Neural progenitor cell (in vitro differentiated cells): ENCODE results near the gene PLAGL1. TPM values are rescaled to one million over a fixed set of nuclear protein-coding genes. Genes with fewer than 3 reads are reported as not detected.
A peak's percentile ranks its signal among the peaks of the same experiment; 100 is the strongest.

ENCODE experiments used
- DNase-seq: peaks from one replicate; pipeline ENCODE4 v3.0.0-alpha.2; 2016; ENCODE audit warnings: low spot score
- H2AFZ ChIP-seq: fragments of 200-600 bp; sonication (generic); replicated peaks from 2 replicates; pipeline ENCODE4 v1.6.1; 2016; ENCODE audit warnings: antibody characterized with exemption
- H3F3A ChIP-seq: fragments of 200-600 bp; sonication (generic); 2 replicates; pipeline ENCODE4 v1.6.1; 2016; ENCODE audit warnings: antibody characterized with exemption, low read depth
- H3K27ac ChIP-seq: fragments of 200-600 bp; sonication (generic); 2 replicates; pipeline ENCODE4 v1.5.1; 2016; ENCODE audit warnings: mild to moderate bottlenecking
- H3K27me3 ChIP-seq: fragments of 200-600 bp; sonication (generic); 2 replicates; pipeline ENCODE4 v1.6.1; 2016; ENCODE audit warnings: mild to moderate bottlenecking, moderate library complexity
- H3K36me3 ChIP-seq: fragments of 200-600 bp; sonication (generic); 2 replicates; pipeline ENCODE4 v1.5.1; 2016
- H3K4me1 ChIP-seq: fragments of 200-600 bp; sonication (generic); 2 replicates; pipeline ENCODE4 v1.6.1; 2016; ENCODE audit warnings: mixed run types
- H3K4me2 ChIP-seq: fragments of 200-600 bp; sonication (generic); 2 replicates; pipeline ENCODE4 v1.6.1; 2016
- H3K4me3 ChIP-seq: fragments of 200-600 bp; sonication (generic); 2 replicates; pipeline ENCODE4 v1.5.1; 2016
- H3K79me2 ChIP-seq: fragments of 200-600 bp; sonication (generic); 2 replicates; pipeline ENCODE4 v1.6.1; 2016; ENCODE audit warnings: low read depth
- H3K9ac ChIP-seq: fragments of 200-600 bp; sonication (generic); 2 replicates; pipeline ENCODE4 v1.6.1; 2016
- H3K9me3 ChIP-seq: fragments of 200-600 bp; sonication (generic); 2 replicates; pipeline ENCODE4 v1.5.1; 2016; ENCODE audit warnings: low read depth
- H4K20me1 ChIP-seq: fragments of 200-600 bp; sonication (generic); 2 replicates; pipeline ENCODE4 v1.6.1; 2016; ENCODE audit warnings: low read depth
- H3K27ac Mint-ChIP-seq: 3 replicates; pipeline ENCODE4 v1.8.0; 2021; ENCODE audit warnings: mixed read lengths
- H3K27me3 Mint-ChIP-seq: 2 replicates; pipeline ENCODE4 v1.8.0; 2022; ENCODE audit warnings: low read depth, mild to moderate bottlenecking, inconsistent platforms, moderate library complexity, mixed read lengths; ENCODE audit not compliant: insufficient read depth
- H3K36me3 Mint-ChIP-seq: 3 replicates; pipeline ENCODE4 v1.8.0; 2021; ENCODE audit warnings: mixed read lengths
- H3K4me1 Mint-ChIP-seq: 3 replicates; pipeline ENCODE4 v1.8.0; 2021; ENCODE audit warnings: mixed read lengths
- H3K4me3 Mint-ChIP-seq: 3 replicates; pipeline ENCODE4 v1.8.0; 2021; ENCODE audit warnings: mild to moderate bottlenecking, moderate library complexity, mixed read lengths
- H3K9me3 Mint-ChIP-seq: 3 replicates; pipeline ENCODE4 v1.8.0; 2020; ENCODE audit warnings: mixed read lengths
- CTCF ChIP-seq: fragments of 200-600 bp; sonication (generic); IDR thresholded peaks from 2 replicates; pipeline ENCODE4 v1.5.1; 2017; ENCODE audit warnings: antibody characterized with exemption, mild to moderate bottlenecking
- EZH2 ChIP-seq: fragments of 200-600 bp; sonication (generic); IDR thresholded peaks from 2 replicates; pipeline ENCODE4 v1.6.1; 2017; ENCODE audit warnings: antibody characterized with exemption, mild to moderate bottlenecking, moderate library complexity
- EZH2phosphoT487 ChIP-seq: fragments of 200-600 bp; sonication (generic); IDR thresholded peaks from 2 replicates; pipeline ENCODE4 v1.6.1; 2017; ENCODE audit warnings: antibody characterized with exemption
- total RNA-seq: library from RNA; depleted of rRNA; stranded (reverse); fragments of >200 nt; gene quantifications from 2 replicates; pipeline ENCODE4 v1.2.3, GENCODE V29; 2015; ENCODE audit warnings: low replicate concordance

Gene PLAGL1
- total RNA-seq, 1 donor from 2014 or later = 5.6 TPM

GRCh38 chr6:144007478-144008119 is 460 bp downstream of the PLAGL1 start:
- peaks cover 5% of the 10 kb centered on the region for H3K9me3 ChIP-seq
- no peak for DNase-seq
- H3K27me3 ChIP-seq = peaks cover 76% of the 10 kb centered on the region
- TF ChIP-seq EZH2 (peak; percentile 50), EZH2phosphoT487 (no peak), CTCF (no peak)
- H4K20me1 ChIP-seq = no peaks in the 10 kb centered on the region
- H3K36me3 Mint-ChIP-seq = peaks cover 22% of the 10 kb centered on the region
- H3K4me2 ChIP-seq = peak overlapping the region; percentile 69
- no peaks in the 10 kb centered on the region for H3K4me1 ChIP-seq
- peaks cover 10% of the 10 kb centered on the region for H3K4me1 Mint-ChIP-seq
- H2AFZ ChIP-seq = peak overlapping the region; percentile 90
- peak overlapping the region; percentile 50 for H3K4me3 ChIP-seq
- peaks cover 33% of the 10 kb centered on the region for H3K9me3 Mint-ChIP-seq
- peak overlapping the region; percentile 90 for H3K4me3 Mint-ChIP-seq
- peak overlapping the region; percentile 70 for H3K27ac Mint-ChIP-seq
- H3K27me3 Mint-ChIP-seq = peaks cover 2% of the 10 kb centered on the region
- no peak overlapping the region for H3K27ac ChIP-seq
- H3K36me3 ChIP-seq = no peaks in the 10 kb centered on the region
- no peak overlapping the region for H3K9ac ChIP-seq
- H3F3A ChIP-seq = no peaks in the 10 kb centered on the region
- no peaks in the 10 kb centered on the region for H3K79me2 ChIP-seq

GRCh38 chr6:144006736-144007477 is 1.2 kb downstream of the PLAGL1 start:
- Histone ChIP-seq H3K36me3 (no peaks in the 10 kb centered on the region), H3K79me2 (no peaks in the 10 kb centered on the region), H3K4me2 (peak overlapping the region; percentile 69), H3K27ac (no peak overlapping the region), H4K20me1 (no peaks in the 10 kb centered on the region), H2AFZ (no peak overlapping the region), H3K4me1 (no peaks in the 10 kb centered on the region), H3K4me3 (peak overlapping the region; percentile 50), H3K9ac (no peak overlapping the region), H3K9me3 (peaks cover 8% of the 10 kb centered on the region), H3K27me3 (peaks cover 73% of the 10 kb centered on the region), H3F3A (no peaks in the 10 kb centered on the region)
- H3K27ac Mint-ChIP-seq = peak overlapping the region; percentile 70
- H3K9me3 Mint-ChIP-seq = peaks cover 38% of the 10 kb centered on the region
- H3K4me3 Mint-ChIP-seq = peak overlapping the region; percentile 90
- peaks cover 2% of the 10 kb centered on the region for H3K27me3 Mint-ChIP-seq
- peaks cover 25% of the 10 kb centered on the region for H3K36me3 Mint-ChIP-seq
- peaks cover 9% of the 10 kb centered on the region for H3K4me1 Mint-ChIP-seq
- DNase-seq = peak; percentile 24
- no peak for TF ChIP-seq CTCF
- peak; percentile 30 for TF ChIP-seq EZH2phosphoT487
- TF ChIP-seq EZH2 = no peak

GRCh38 chr6:143999406-143999805 is 8.7 kb downstream of the PLAGL1 start:
- H3K4me2 ChIP-seq = no peak overlapping the region
- no peak overlapping the region for H3K9ac ChIP-seq
- no peaks in the 10 kb centered on the region for H3K36me3 ChIP-seq
- no peak overlapping the region for H3K4me3 Mint-ChIP-seq
- peaks cover 8% of the 10 kb centered on the region for H3K9me3 ChIP-seq
- no peaks in the 10 kb centered on the region for H3K79me2 ChIP-seq
- H3K4me1 Mint-ChIP-seq = no peaks in the 10 kb centered on the region
- H3K9me3 Mint-ChIP-seq = peaks cover 59% of the 10 kb centered on the region
- no peak overlapping the region for H3K27ac Mint-ChIP-seq
- peaks cover 57% of the 10 kb centered on the region for H3K36me3 Mint-ChIP-seq
- peaks cover 3% of the 10 kb centered on the region for H3K27me3 Mint-ChIP-seq
- no peaks in the 10 kb centered on the region for H4K20me1 ChIP-seq
- no peak overlapping the region for H2AFZ ChIP-seq
- peaks cover 7% of the 10 kb centered on the region for H3K4me1 ChIP-seq
- no peak overlapping the region for H3K27ac ChIP-seq
- no peaks in the 10 kb centered on the region for H3K27me3 ChIP-seq
- no peak overlapping the region for H3K4me3 ChIP-seq
- no peaks in the 10 kb centered on the region for H3F3A ChIP-seq
- no peak for DNase-seq
- TF ChIP-seq EZH2phosphoT487 (no peak), CTCF (no peak), EZH2 (no peak)
